Adrenal gland (tissue), 5 donors: Measurements from ENCODE around the gene TMEM135.

Source experiments
- CTCF ChIP-seq, 6 experiments: fragments of 450-650 bp in 4 of 6; fragments of 200-600 bp in 2 of 6; sonication (generic) in 1 of 6; IDR thresholded peaks; 1 replicate in 5 of 6; 2 replicates in 1 of 6; pipeline versions ENCODE4 v1.5.1 to v1.8.0; 2016 to 2021; ENCODE audit warnings: antibody characterized with exemption in 6 of 6, mild to moderate bottlenecking in 2 of 6, moderate library complexity in 1 of 6
- POLR2A ChIP-seq, 2 donors: fragments of 450-650 bp; IDR thresholded peaks; one replicate each; pipeline ENCODE4 v1.6.1; 2017; ENCODE audit warnings: antibody characterized with exemption in 2 of 2, mild to moderate bottlenecking in 2 of 2, moderate library complexity in 1 of 2
- donor health status: DM: no; HTN: no; CAD: no.

GRCh38 chr11:87330187-87330601 lies 292.5 kb downstream of the TMEM135 start:
- no peak for TF ChIP-seq POLR2A (IDR thresholded peaks at IDR 0.05)
- TF ChIP-seq CTCF (IDR thresholded peaks at IDR 0.05) = no peak
